CD4-positive, alpha-beta memory T cell (primary cell): ENCODE results near the gene NAALADL2. TPM values are rescaled to one million over a fixed set of nuclear protein-coding genes. Genes with fewer than 3 reads are reported as not detected.

Source experiments
- CTCF ChIA-PET: fragments of 350-600 bp; sonication (Branson Sonifier 250); formaldehyde crosslinking; loops from one replicate; lab custom pipeline; 2021; ENCODE audit warnings: inconsistent platforms; ENCODE audit not compliant: partially characterized antibody; lab: Charles Lee
- POLR2A ChIA-PET: fragments of 350-600 bp; sonication (Branson Sonifier 250); formaldehyde crosslinking; loops from one replicate; lab custom pipeline; 2021; ENCODE audit not compliant: partially characterized antibody; lab: Charles Lee
- DNase-seq, 5 donors: peaks; one replicate each; pipeline versions ENCODE4 v3.0.0 to v3.0.0-alpha.2; 2020 to 2022; ENCODE audit warnings: mixed read lengths in 1 of 5
- H3K27ac ChIP-seq: one replicate; pipeline ENCODE4 v1.7.0; 2013; ENCODE audit warnings: low read depth, low read length
- H3K27me3 ChIP-seq: 2 replicates; pipeline ENCODE4 v1.7.0; 2013; ENCODE audit warnings: mild to moderate bottlenecking, low read length, moderate library complexity; ENCODE audit not compliant: insufficient read depth
- H3K36me3 ChIP-seq: 2 replicates; pipeline ENCODE4 v1.7.0; 2013; ENCODE audit warnings: mild to moderate bottlenecking, low read length, moderate library complexity; ENCODE audit not compliant: insufficient read depth
- H3K4me1 ChIP-seq: 2 replicates; pipeline ENCODE4 v1.7.0; 2013; ENCODE audit warnings: mild to moderate bottlenecking, low read length, moderate library complexity; ENCODE audit not compliant: insufficient read depth
- H3K4me3 ChIP-seq, 2 donors: one replicate each; pipeline ENCODE4 v1.7.0; 2013; ENCODE audit warnings: low read length in 2 of 2, mild to moderate bottlenecking in 1 of 2
- H3K9me3 ChIP-seq, 2 donors: one replicate each; pipeline ENCODE4 v1.7.0; 2013; ENCODE audit warnings: low read length in 2 of 2, control low read depth in 1 of 2; ENCODE audit not compliant: control insufficient read depth in 1 of 2
- H3K27ac Mint-ChIP-seq, 7 donors: one replicate each; pipeline ENCODE4 v1.8.0; 2020 to 2021; ENCODE audit warnings: mixed read lengths in 7 of 7, mild to moderate bottlenecking in 6 of 7, inconsistent platforms in 3 of 7, moderate library complexity in 3 of 7
- H3K27me3 Mint-ChIP-seq, 2 donors: one replicate each; pipeline ENCODE4 v1.8.0; 2020 to 2021; ENCODE audit warnings: mixed read lengths in 2 of 2
- H3K36me3 Mint-ChIP-seq, 2 donors: one replicate each; pipeline ENCODE4 v1.8.0; 2020 to 2021; ENCODE audit warnings: mixed read lengths in 2 of 2, inconsistent platforms in 1 of 2, mild to moderate bottlenecking in 1 of 2
- H3K4me1 Mint-ChIP-seq, 4 donors: one replicate each; pipeline ENCODE4 v1.8.0; 2020 to 2021; ENCODE audit warnings: mixed read lengths in 4 of 4, mild to moderate bottlenecking in 1 of 4
- H3K4me3 Mint-ChIP-seq, 8 donors: one replicate each; pipeline ENCODE4 v1.8.0; 2020 to 2021; ENCODE audit warnings: mixed read lengths in 8 of 8, mild to moderate bottlenecking in 7 of 8, moderate library complexity in 6 of 8, inconsistent platforms in 3 of 8
- H3K9me3 Mint-ChIP-seq, 8 donors: one replicate each; pipeline ENCODE4 v1.8.0; 2020 to 2021; ENCODE audit warnings: mixed read lengths in 8 of 8, mild to moderate bottlenecking in 5 of 8, inconsistent platforms in 3 of 8, moderate library complexity in 1 of 8
- intact Hi-C: fragments of 100-400 bp; cut with micrococcal nuclease; formaldehyde crosslinking; loops from one replicate; pipeline ENCODE4 v1.15.1; 2023
- polyA plus RNA-seq, 2 donors: library from polyadenylated mRNA; unstranded; fragments of 300-500 nt; fragmentation: Illumina TruSeq; gene quantifications; one replicate each; pipeline ENCODE4 v1.2.3, GENCODE V29; 2021
- total RNA-seq, 2 experiments: library from RNA; stranded (reverse); gene quantifications; one replicate each; pipeline ENCODE4 v1.2.3, GENCODE V29; 2021

NAALADL2 gene
- total and polyA plus RNA-seq, 4 experiments from 2014 or later, result not detected

- no peaks in the 10 kb centered on the region for H3K9me3 ChIP-seq
- intact Hi-C loops, result no loop called here
- Mint-ChIP-seq H3K9me3 (peaks cover 0 to 4% (median 0%) of the 10 kb centered on the region in 8 donors), H3K27ac (no peak overlapping the region), H3K27me3 (no peaks in the 10 kb centered on the region), H3K36me3 (no peaks in the 10 kb centered on the region), H3K4me3 (no peak overlapping the region), H3K4me1 (no peaks in the 10 kb centered on the region)
- no peak for DNase-seq
- ChIA-PET POLR2A (no interaction called here), CTCF (no interaction called here)
- no peaks in the 10 kb centered on the region for H3K27me3 ChIP-seq
- H3K4me3 ChIP-seq, result no peak overlapping the region
- H3K27ac ChIP-seq, result no peak overlapping the region
- H3K4me1 ChIP-seq, result no peaks in the 10 kb centered on the region
- no peaks in the 10 kb centered on the region for H3K36me3 ChIP-seq
Observed at GRCh38 chr3:175287361-175287963, 428.3 kb downstream of the NAALADL2 start.

- no peak overlapping the region for H3K27ac ChIP-seq
- no peaks in the 10 kb centered on the region for H3K27me3 Mint-ChIP-seq
- H3K27ac Mint-ChIP-seq, result no peak overlapping the region
- no peaks in the 10 kb centered on the region for H3K27me3 ChIP-seq
- intact Hi-C loops, result no loop called here
- H3K4me3 Mint-ChIP-seq, result no peak overlapping the region
- ChIA-PET CTCF (no interaction called here), POLR2A (no interaction called here)
- no peak overlapping the region for H3K4me3 ChIP-seq
- no peaks in the 10 kb centered on the region for H3K36me3 Mint-ChIP-seq
- DNase-seq, result no peak
- no peaks in the 10 kb centered on the region for H3K9me3 ChIP-seq
- H3K36me3 ChIP-seq, result no peaks in the 10 kb centered on the region
- H3K4me1 ChIP-seq, result no peaks in the 10 kb centered on the region
- peaks cover 0 to 4% (median 0%) of the 10 kb centered on the region in 8 donors for H3K9me3 Mint-ChIP-seq
- no peaks in the 10 kb centered on the region for H3K4me1 Mint-ChIP-seq
Observed at GRCh38 chr3:175288621-175289020, 429.5 kb downstream of the NAALADL2 start.

- Mint-ChIP-seq H3K36me3 (no peaks in the 10 kb centered on the region), H3K4me3 (no peak overlapping the region), H3K27ac (no peak overlapping the region), H3K4me1 (no peaks in the 10 kb centered on the region), H3K9me3 (peaks cover 0 to 11% (median 0%) of the 10 kb centered on the region in 8 donors), H3K27me3 (no peaks in the 10 kb centered on the region)
- intact Hi-C loops, result no loop called here
- Histone ChIP-seq H3K27me3 (no peaks in the 10 kb centered on the region), H3K27ac (no peak overlapping the region), H3K36me3 (no peaks in the 10 kb centered on the region), H3K4me3 (no peak overlapping the region), H3K4me1 (no peaks in the 10 kb centered on the region), H3K9me3 (no peaks in the 10 kb centered on the region)
- DNase-seq, result no peak
- ChIA-PET CTCF (no interaction called here), POLR2A (no interaction called here)
Observed at GRCh38 chr3:175294793-175295192, 435.7 kb downstream of the NAALADL2 start.

GRCh38 chr3:175295248-175296130 lies 436.4 kb downstream of the NAALADL2 start:
- Histone ChIP-seq H3K4me3 (no peak overlapping the region), H3K27ac (no peak overlapping the region), H3K4me1 (no peaks in the 10 kb centered on the region), H3K27me3 (no peaks in the 10 kb centered on the region), H3K9me3 (no peaks in the 10 kb centered on the region), H3K36me3 (no peaks in the 10 kb centered on the region)
- H3K27ac Mint-ChIP-seq, result no peak overlapping the region
- CTCF ChIA-PET, result no interaction called here
- no peaks in the 10 kb centered on the region for H3K27me3 Mint-ChIP-seq
- H3K4me3 Mint-ChIP-seq, result no peak overlapping the region
- no peaks in the 10 kb centered on the region for H3K4me1 Mint-ChIP-seq
- no peaks in the 10 kb centered on the region for H3K36me3 Mint-ChIP-seq
- peaks cover 0 to 11% (median 0%) of the 10 kb centered on the region in 8 donors for H3K9me3 Mint-ChIP-seq
- POLR2A ChIA-PET, result no interaction called here
- intact Hi-C loops, result no loop called here
- DNase-seq, result no peak

- no peak overlapping the region for H3K27ac Mint-ChIP-seq
- POLR2A ChIA-PET, result no interaction called here
- no peaks in the 10 kb centered on the region for H3K36me3 Mint-ChIP-seq
Observed at GRCh38 chr3:175297216-175297615, 438.1 kb downstream of the NAALADL2 start.

GRCh38 chr3:175301741-175302140 lies 442.6 kb downstream of the NAALADL2 start:
- ChIA-PET CTCF (no interaction called here), POLR2A (no interaction called here)
- Histone ChIP-seq H3K36me3 (no peaks in the 10 kb centered on the region), H3K4me1 (no peaks in the 10 kb centered on the region), H3K9me3 (no peaks in the 10 kb centered on the region), H3K4me3 (no peak overlapping the region), H3K27me3 (no peaks in the 10 kb centered on the region), H3K27ac (no peak overlapping the region)
- Mint-ChIP-seq H3K4me3 (no peak overlapping the region), H3K9me3 (peaks cover 0 to 6% (median 2%) of the 10 kb centered on the region in 8 donors), H3K36me3 (no peaks in the 10 kb centered on the region), H3K27ac (no peak overlapping the region), H3K4me1 (no peaks in the 10 kb centered on the region), H3K27me3 (no peaks in the 10 kb centered on the region)
- DNase-seq, result no peak
- intact Hi-C loops, result no loop called here

More at GRCh38 chr3:175297216-175297615, 438.1 kb downstream of the NAALADL2 start:
- no peaks in the 10 kb centered on the region for H3K9me3 ChIP-seq
- CTCF ChIA-PET, result no interaction called here
- H3K4me1 Mint-ChIP-seq, result no peaks in the 10 kb centered on the region
- peaks cover 0 to 13% (median under 1%) of the 10 kb centered on the region in 8 donors for H3K9me3 Mint-ChIP-seq
- H3K4me3 ChIP-seq, result no peak overlapping the region
- intact Hi-C loops, result no loop called here
- DNase-seq, result no peak
- H3K4me1 ChIP-seq, result no peaks in the 10 kb centered on the region
- H3K27ac ChIP-seq, result no peak overlapping the region
- no peaks in the 10 kb centered on the region for H3K27me3 ChIP-seq
- no peaks in the 10 kb centered on the region for H3K27me3 Mint-ChIP-seq
- no peak overlapping the region for H3K4me3 Mint-ChIP-seq
- no peaks in the 10 kb centered on the region for H3K36me3 ChIP-seq

- Histone ChIP-seq H3K4me3 (no peak overlapping the region), H3K9me3 (no peaks in the 10 kb centered on the region), H3K27me3 (no peaks in the 10 kb centered on the region), H3K4me1 (no peaks in the 10 kb centered on the region), H3K36me3 (no peaks in the 10 kb centered on the region), H3K27ac (no peak overlapping the region)
- Mint-ChIP-seq H3K4me3 (no peak overlapping the region), H3K9me3 (peaks cover 0 to 4% (median 2%) of the 10 kb centered on the region in 8 donors), H3K4me1 (no peaks in the 10 kb centered on the region), H3K27me3 (no peaks in the 10 kb centered on the region), H3K27ac (no peak overlapping the region), H3K36me3 (no peaks in the 10 kb centered on the region)
- intact Hi-C loops, result no loop called here
- ChIA-PET POLR2A (no interaction called here), CTCF (no interaction called here)
- no peak for DNase-seq
Observed at GRCh38 chr3:175304404-175304803, 445.3 kb downstream of the NAALADL2 start.
